HG02870 (cell line): ENCODE results near the gene WWC1.
"Not testable (repeated sequence)": the region's sequence is repeated elsewhere in the genome, so short reads cannot be mapped to it uniquely, and the experiment has no call there.

Source experiments
- ATAC-seq: cut with Tn5 transposase; IDR thresholded peaks from one replicate; pipeline ENCODE4 v1.9.1; 2021; ENCODE audit warnings: mild to moderate bottlenecking, moderate library complexity; ENCODE audit not compliant: unreplicated experiment

Gene WWC1

GRCh38 chr5:168430296-168430695 lies 138.9 kb downstream of the WWC1 start:
- ATAC-seq: no peak

DNA sequence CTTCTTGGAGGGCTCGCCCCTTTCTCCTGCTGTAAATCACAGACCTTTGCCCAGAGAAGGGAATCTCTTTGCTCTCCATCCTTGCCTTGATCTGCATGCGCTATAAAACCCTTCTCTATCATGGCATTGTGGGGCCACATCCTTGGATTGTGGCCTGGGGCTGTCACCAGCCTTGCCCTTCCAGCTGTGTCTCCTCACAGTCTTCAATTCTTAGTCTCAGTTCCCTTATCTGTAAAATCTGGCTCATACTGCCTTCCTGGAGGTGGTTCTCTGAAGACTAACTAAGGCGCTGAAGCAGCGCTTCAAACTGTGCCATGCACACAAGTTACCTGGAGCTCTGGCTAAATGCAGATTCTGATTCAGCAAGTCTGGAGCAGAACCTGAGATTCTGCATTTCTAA lies 141.5 kb downstream of the WWC1 start:
- no peak for ATAC-seq

GRCh38 chr5:168434001-168434400 lies 142.6 kb downstream of the WWC1 start:
- ATAC-seq: no peak

DNA sequence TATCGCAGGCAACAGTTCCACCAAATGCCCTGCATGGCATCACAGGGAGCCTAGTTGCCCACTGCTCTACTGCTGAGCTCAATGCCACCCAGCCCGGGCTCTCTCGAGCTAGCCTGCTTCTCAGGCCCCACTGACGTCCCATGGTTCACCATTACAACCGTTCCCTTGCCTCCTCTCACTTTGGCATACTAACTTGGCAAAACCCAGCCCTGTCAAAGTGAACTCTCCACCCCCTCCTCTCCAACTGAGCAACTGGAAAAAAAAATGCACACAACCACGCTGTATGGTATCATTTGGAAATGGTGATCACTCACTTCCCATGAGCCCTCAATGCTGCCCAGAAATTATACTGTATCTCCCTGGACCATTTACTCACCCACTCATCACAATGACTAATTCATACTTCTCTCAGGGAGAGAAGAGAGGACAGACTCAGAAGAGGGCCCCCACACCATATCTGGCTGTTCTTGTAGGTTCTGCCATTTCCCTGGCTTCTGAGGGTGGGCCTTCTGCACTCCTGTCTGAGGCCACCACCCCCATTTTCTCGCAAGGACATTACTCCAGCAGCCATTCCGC lies 143.4 kb downstream of the WWC1 start:
- ATAC-seq: no peak

DNA sequence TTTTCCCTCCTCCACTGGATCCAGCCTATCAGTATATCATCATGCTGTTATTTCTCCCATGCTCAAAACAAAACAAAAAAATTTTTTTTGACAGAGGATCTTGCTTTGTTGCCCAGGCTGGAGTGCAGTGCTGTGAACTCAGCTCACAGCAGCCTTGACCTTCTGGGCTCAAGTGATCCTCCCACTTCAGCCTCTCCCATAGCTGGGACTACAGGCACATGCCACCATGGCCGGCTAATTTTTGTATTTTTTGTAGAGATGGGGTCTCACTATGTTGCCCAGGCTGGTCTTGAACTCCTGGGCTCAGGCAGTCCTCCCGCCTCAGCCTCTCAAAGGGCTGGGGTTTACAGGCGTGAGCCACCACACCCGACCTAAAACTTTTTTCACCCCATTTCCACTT lies 143.9 kb downstream of the WWC1 start:
- ATAC-seq: not testable (repeated sequence)

GRCh38 chr5:168438349-168438748 lies 146.9 kb downstream of the WWC1 start:
- no peak for ATAC-seq

DNA sequence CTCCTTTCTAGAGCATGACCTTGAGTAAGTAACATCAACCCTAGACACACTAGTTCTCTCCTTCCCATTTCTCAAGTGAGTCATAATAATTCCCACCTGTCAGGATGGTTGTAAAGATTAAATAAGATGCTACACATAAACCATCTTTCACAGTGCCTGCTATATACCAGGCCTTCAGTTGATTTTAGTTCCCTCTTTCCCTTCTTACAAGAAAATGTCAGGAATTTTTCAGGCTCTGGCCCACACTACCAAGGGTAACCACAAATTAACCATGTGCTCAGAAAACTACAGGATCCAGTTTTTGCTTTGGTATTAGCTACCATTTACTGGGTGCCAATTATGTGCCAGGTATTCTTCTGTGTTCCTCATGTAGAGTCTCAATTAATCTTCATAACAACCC lies 152.1 kb downstream of the WWC1 start:
- no peak for ATAC-seq

- ATAC-seq: no peak
These were observed 152.7 kb downstream of the WWC1 start for GRCh38 chr5:168443950-168444700.

DNA sequence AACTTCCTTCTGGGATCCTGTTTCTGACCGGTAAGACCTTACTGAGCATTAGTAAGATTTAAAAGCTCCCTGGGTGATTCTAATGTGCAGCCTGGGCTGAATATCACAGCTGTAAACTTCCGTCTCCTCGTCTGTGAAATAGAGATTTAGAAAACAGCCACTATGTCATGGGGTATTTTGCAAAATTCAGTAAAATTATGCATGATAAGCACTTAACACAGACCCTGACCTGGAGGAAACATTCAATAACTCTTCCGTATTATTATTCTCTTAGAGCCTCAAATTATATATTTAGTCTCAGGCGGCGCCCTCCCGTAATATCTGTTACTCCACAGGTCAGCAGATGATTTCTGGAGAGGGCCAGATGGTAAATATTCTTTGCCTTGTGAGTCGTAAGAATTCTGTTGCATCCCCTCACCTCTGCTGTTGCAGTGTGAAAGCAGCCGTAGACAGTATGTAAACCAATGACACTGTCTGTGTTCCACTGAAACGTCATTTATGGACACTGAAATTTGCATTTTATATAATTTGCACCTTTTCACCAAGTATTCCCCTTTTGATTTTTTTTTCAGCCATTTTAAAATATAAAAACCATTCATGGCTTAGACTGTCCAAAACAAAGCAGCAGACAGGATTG lies 155.7 kb downstream of the WWC1 start:
- ATAC-seq: no peak

GRCh38 chr5:168447808-168448207 lies 156.4 kb downstream of the WWC1 start:
- ATAC-seq: no peak

DNA sequence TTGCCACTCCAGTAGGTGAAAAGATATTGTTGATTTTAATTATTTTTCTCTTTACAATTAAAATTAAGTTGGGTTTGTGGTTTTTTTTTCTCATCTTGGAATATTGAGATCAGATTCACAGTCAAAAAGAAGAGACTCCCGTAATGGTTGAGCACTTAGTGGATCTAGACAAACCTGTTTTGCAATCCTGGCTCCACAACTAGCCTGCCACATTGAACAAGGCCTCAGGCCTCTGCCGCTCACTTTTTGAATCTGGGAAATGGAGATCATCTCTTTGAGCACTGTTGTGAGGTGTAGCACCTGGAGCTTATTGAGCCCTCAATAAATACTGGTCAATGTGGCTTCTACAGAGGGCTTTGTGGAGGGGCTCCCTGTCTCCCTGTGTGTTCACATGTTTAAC lies 157.7 kb downstream of the WWC1 start:
- ATAC-seq: no peak

DNA sequence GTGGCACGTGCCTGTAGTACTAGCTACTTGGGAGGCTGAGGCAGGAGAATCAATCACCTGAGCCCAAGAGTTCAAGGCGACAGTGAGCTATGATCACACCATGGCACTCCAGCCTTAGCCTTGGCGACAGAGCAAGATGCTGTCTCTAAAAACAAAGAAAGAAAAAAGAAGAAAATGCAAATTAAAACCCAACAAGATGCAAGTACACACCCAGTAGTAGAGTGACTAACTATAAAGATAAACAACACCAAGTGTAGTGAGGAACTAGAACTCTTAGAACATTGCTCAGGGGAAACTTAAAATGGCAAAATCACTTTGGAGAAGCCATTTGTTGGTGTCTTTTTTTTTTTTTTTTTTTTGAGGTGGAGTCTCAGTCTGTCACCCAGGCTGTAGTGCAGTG lies 160.1 kb downstream of the WWC1 start:
- no peak for ATAC-seq

DNA sequence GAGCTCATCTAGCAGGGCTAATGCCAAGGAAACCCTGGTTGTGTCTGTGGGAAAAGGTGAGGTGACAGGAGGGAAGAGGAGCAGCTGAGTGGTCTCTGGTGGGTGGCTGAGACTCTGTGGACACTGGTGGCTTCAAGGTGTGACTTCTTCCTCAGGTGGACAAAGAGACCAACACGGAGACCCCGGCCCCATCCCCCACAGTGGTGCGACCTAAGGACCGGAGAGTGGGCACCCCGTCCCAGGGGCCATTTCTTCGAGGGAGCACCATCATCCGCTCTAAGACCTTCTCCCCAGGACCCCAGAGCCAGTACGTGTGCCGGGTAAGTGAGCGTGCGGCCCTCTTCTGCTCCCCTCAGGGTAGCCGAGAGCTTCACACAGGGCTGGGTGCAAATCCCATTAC lies 163.8 kb downstream of the WWC1 start:
- no peak for ATAC-seq

DNA sequence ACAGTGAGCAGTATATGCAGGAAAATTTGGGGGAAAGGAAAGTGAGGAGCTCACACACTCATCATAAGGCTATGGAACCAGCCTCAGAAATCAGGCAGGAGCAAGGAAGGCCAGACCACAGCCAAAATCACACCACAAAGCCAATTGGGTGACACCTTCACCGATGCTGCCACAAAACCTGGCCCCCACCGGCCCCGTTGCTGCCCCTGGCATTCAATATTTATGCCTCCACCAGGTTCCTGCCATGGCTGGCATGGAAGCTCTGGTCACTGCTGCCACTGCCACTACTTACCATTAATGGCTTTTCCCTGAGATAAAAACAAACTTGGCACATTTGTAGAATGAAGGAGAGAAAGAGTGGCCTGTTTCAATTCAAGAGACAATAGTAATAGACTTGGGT lies 166.1 kb downstream of the WWC1 start:
- no peak for ATAC-seq

DNA sequence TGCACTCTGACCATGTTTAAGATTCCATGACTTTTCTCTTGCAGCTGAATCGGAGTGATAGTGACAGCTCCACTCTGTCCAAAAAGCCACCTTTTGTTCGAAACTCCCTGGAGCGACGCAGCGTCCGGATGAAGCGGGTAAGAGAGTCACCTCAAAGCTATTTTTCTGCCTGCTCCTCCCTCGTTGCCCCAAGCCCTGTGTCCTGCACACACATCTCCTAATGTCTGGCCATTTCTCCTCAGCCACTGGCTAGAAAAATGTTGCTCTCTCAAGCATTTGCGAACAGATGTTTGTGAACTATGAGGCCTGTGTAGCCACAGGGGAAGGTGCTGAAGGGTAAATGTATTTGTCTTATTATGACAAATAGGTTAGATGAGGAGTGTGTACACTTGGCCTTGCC lies 169.2 kb downstream of the WWC1 start:
- no peak for ATAC-seq

- no peak for ATAC-seq
These were observed 171.6 kb downstream of the WWC1 start for GRCh38 chr5:168463081-168463480.

DNA sequence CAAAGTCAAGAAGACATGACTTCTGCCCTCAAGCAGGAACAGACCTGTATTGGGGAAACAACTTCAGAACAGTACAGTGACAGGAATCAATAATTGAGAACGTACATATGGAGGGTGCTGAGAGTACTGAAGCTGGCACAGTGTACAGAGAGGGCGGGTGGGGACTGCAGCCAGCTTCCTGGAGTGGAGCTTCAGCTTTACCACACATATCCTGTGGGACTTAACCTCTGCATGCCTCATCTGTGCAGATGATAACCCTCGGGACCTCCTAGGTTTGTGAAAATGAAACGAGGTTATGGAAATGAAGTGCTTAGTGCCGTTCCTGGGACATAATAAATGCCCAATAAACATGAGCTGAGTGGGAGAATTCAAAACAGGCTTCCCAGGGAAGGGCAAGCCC lies 172.8 kb downstream of the WWC1 start:
- ATAC-seq: no peak

GRCh38 chr5:168464641-168465040 lies 173.2 kb downstream of the WWC1 start:
- ATAC-seq: no peak

DNA sequence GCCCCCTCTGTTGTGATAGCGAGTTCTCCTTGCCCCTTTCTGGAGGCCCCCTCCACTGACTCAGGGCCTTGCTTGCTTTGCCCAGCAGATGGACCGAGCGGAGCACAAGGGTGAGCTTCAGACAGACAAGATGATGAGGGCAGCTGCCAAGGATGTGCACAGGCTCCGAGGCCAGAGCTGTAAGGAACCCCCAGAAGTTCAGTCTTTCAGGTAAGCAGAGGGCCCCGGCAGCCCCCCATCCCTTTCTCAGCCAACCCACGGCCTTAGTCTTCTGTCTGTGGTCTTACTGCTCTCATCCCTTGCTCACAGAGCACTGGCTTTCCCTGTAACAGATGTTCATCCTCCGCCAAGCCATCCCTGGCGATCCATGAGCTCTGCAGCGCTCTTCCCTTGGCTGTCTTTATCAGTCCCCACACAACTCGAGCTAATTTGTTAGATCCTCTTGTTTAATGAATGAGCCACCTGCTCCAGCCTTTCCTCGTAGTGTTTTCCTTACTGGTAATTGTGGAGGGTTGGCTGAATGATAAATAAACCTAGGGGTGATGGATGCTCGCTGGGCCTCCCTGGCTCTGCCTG lies 176.4 kb downstream of the WWC1 start:
- ATAC-seq: no peak

- ATAC-seq: no peak
These were observed 177.4 kb downstream of the WWC1 start for GRCh38 chr5:168468836-168469235.

- ATAC-seq: no peak
These were observed 178.4 kb downstream of the WWC1 start for GRCh38 chr5:168469816-168470215.

GRCh38 chr5:168471785-168472184 lies 180.3 kb downstream of the WWC1 start:
- ATAC-seq: no peak
